ENCODE results near the gene LIF.

DNA sequence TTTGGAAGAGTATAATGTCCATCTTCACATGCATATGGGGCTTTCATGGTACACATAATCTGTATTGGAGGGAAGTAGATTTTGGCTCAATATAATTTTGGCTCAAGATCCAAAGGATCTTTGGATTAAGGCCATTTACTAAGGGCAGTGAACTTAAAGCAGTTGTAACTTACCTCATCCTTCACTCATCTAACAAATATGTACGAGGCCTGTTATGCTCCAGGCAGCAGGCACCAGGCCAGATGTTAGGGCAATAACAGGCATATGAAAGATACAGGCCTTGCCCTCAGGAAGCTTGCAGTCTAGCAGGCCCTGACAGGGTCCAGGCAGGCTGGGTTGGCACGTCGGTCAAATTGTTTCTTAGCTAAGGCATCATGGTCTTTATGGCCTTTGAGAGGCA lies 44.6 kb downstream of the LIF start:
- TF ChIP-seq EZH2 (IDR thresholded peaks at IDR 0.05; ENCODE audit: low read length) = no peak
- TF ChIP-seq, protein P1, sequence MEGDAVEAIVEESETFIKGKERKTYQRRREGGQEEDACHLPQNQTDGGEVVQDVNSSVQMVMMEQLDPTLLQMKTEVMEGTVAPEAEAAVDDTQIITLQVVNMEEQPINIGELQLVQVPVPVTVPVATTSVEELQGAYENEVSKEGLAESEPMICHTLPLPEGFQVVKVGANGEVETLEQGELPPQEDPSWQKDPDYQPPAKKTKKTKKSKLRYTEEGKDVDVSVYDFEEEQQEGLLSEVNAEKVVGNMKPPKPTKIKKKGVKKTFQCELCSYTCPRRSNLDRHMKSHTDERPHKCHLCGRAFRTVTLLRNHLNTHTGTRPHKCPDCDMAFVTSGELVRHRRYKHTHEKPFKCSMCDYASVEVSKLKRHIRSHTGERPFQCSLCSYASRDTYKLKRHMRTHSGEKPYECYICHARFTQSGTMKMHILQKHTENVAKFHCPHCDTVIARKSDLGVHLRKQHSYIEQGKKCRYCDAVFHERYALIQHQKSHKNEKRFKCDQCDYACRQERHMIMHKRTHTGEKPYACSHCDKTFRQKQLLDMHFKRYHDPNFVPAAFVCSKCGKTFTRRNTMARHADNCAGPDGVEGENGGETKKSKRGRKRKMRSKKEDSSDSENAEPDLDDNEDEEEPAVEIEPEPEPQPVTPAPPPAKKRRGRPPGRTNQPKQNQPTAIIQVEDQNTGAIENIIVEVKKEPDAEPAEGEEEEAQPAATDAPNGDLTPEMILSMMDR (optimal IDR thresholded peaks at IDR 0.05 in 1 of 3, IDR thresholded peaks at IDR 0.05 in 1 of 3, conservative IDR thresholded peaks at IDR 0.05 in 1 of 3; ENCODE audit: extremely low read depth in 1 of 3, insufficient read depth in 2 of 3, low read length in 3 of 3) = no peak
